A673 (cell line): ENCODE measurements around the gene ILDR1. TPM values are rescaled to one million over a fixed set of nuclear protein-coding genes. Genes with fewer than 3 reads are reported as not detected.

Source experiments
- BruUV-seq: library from RNA; stranded (reverse); fragments of 400-500 nt; replicated peaks from 2 replicates; lab custom pipeline; 2021; lab: Mats Ljungman, UMichigan
- CTCF ChIA-PET: fragments of 300-600 bp; sonication (Branson Sonifier 250); formaldehyde crosslinking; loops from one replicate; lab custom pipeline; 2022; ENCODE audit warnings: antibody characterized with exemption; lab: Charles Lee
- POLR2A ChIA-PET: fragments of 300-600 bp; sonication (Branson Sonifier 250); formaldehyde crosslinking; loops from one replicate; lab custom pipeline; 2022; ENCODE audit warnings: antibody characterized with exemption; ENCODE audit not compliant: low non-redundant PET; lab: Charles Lee
- DNase-seq: peaks from one replicate; pipeline ENCODE4 v3.0.0-alpha.2; 2015; ENCODE audit warnings: low spot score
- H3K27ac ChIP-seq: fragments of 200-600 bp; sonication (generic); 2 replicates; pipeline ENCODE4 v1.5.1; 2016; ENCODE audit warnings: mixed run types, low read depth, mild to moderate bottlenecking, mixed read lengths, antibody characterized with exemption, low read length; ENCODE audit not compliant: poor library complexity, severe bottlenecking
- H3K27me3 ChIP-seq: fragments of 200-600 bp; sonication (generic); replicated peaks from 2 replicates; pipeline ENCODE4 v1.6.1; 2017; ENCODE audit warnings: mixed run types, low read depth, mild to moderate bottlenecking, mixed read lengths, antibody characterized with exemption, low read length; ENCODE audit not compliant: insufficient read depth, poor library complexity
- H3K36me3 ChIP-seq: fragments of 200-600 bp; sonication (generic); 2 replicates; pipeline ENCODE4 v1.6.1; 2016; ENCODE audit warnings: mixed run types, mild to moderate bottlenecking, mixed read lengths, antibody characterized with exemption, low read length; ENCODE audit not compliant: insufficient read depth, poor library complexity, severe bottlenecking
- H3K4me1 ChIP-seq: fragments of 200-600 bp; sonication (generic); 2 replicates; pipeline ENCODE4 v1.6.1; 2017; ENCODE audit warnings: mixed run types, mild to moderate bottlenecking, mixed read lengths, antibody characterized with exemption, low read length; ENCODE audit not compliant: insufficient read depth, poor library complexity, severe bottlenecking
- H3K4me3 ChIP-seq: fragments of 200-600 bp; sonication (generic); 2 replicates; pipeline ENCODE4 v1.5.1; 2016; ENCODE audit warnings: low read depth, mixed run types, mild to moderate bottlenecking, mixed read lengths, low read length; ENCODE audit not compliant: poor library complexity, severe bottlenecking
- H3K9me3 ChIP-seq: fragments of 200-600 bp; sonication (generic); 2 replicates; pipeline ENCODE4 v1.6.1; 2016; ENCODE audit warnings: mixed run types, low read depth, mild to moderate bottlenecking, mixed read lengths, antibody characterized with exemption, low read length; ENCODE audit not compliant: poor library complexity, severe bottlenecking
- CTCF ChIP-seq: fragments of 300-800, 200-600 bp; sonication (generic); conservative IDR thresholded peaks from 2 replicates; pipeline ENCODE4 v1.5.1; 2017; ENCODE audit warnings: low read depth, mild to moderate bottlenecking, antibody characterized with exemption, low read length, moderate library complexity, mixed read lengths
- EZH2 ChIP-seq: fragments of 200-600 bp; sonication (generic); IDR thresholded peaks from 2 replicates; pipeline ENCODE4 v1.6.1; 2017; ENCODE audit warnings: borderline replicate concordance, low read depth, mild to moderate bottlenecking, mixed read lengths, antibody characterized with exemption, low read length; ENCODE audit not compliant: poor library complexity, severe bottlenecking
- intact Hi-C: fragments of 100-400 bp; cut with micrococcal nuclease; formaldehyde crosslinking; loops from one replicate; pipeline ENCODE4 v1.10.0; 2022; ENCODE audit not compliant: unreplicated experiment
- total RNA-seq: library from RNA; stranded (reverse); gene quantifications from 2 replicates; pipeline ENCODE4 v1.2.3, GENCODE V29; 2021

The ILDR1 gene
- total RNA-seq, 1 experiment from 2014 or later: not detected

- Histone ChIP-seq H3K27me3 (no peaks in the 10 kb centered on the region), H3K4me3 (no peak overlapping the region), H3K27ac (no peak overlapping the region), H3K36me3 (no peaks in the 10 kb centered on the region), H3K4me1 (no peaks in the 10 kb centered on the region), H3K9me3 (no peaks in the 10 kb centered on the region)
- no peak for DNase-seq
- POLR2A ChIA-PET: no interaction called here
- no TSS peak for BruUV-seq
- no peak for TF ChIP-seq EZH2
- no peak for TF ChIP-seq CTCF
- CTCF ChIA-PET: no interaction called here
- intact Hi-C loops: no loop called here
Observed at GRCh38 chr3:121969631-121970030, 52.4 kb downstream of the ILDR1 start.

GRCh38 chr3:121963608-121964007, 58.4 kb downstream of the ILDR1 start:
- Histone ChIP-seq H3K27me3 (no peaks in the 10 kb centered on the region), H3K9me3 (no peaks in the 10 kb centered on the region), H3K27ac (no peak overlapping the region), H3K4me3 (no peak overlapping the region), H3K36me3 (no peaks in the 10 kb centered on the region), H3K4me1 (no peaks in the 10 kb centered on the region)
- intact Hi-C loops: no loop called here
- DNase-seq: no peak
- POLR2A ChIA-PET: no interaction called here
- TF ChIP-seq EZH2: no peak
- TF ChIP-seq CTCF: no peak
- CTCF ChIA-PET: no interaction called here
- no TSS peak for BruUV-seq

- no peaks in the 10 kb centered on the region for H3K36me3 ChIP-seq
- no peak for TF ChIP-seq CTCF
- no peaks in the 10 kb centered on the region for H3K9me3 ChIP-seq
- no peak for DNase-seq
- no peaks in the 10 kb centered on the region for H3K27me3 ChIP-seq
- no peaks in the 10 kb centered on the region for H3K4me1 ChIP-seq
- no peak overlapping the region for H3K4me3 ChIP-seq
- intact Hi-C loops: no loop called here
- ChIA-PET CTCF (no interaction called here), POLR2A (no interaction called here)
- H3K27ac ChIP-seq: no peak overlapping the region
- BruUV-seq: no TSS peak
Observed at GRCh38 chr3:121962443-121962842, 59.6 kb downstream of the ILDR1 start.
